Liver (tissue), 9 donors: ENCODE results near the gene NAP1L1. TPM values are rescaled to one million over a fixed set of nuclear protein-coding genes. Genes with fewer than 3 reads are reported as not detected.

ENCODE experiments used
- DNase-seq: peaks from one replicate; pipeline ENCODE4 v3.0.0-alpha.2; 2017; ENCODE audit warnings: low spot score
- H3K27ac ChIP-seq, 2 donors: one replicate each; pipeline ENCODE4 v1.7.0; 2013; ENCODE audit warnings: inconsistent platforms in 2 of 2, low read length in 2 of 2, control low read depth in 1 of 2, low read depth in 1 of 2, mild to moderate bottlenecking in 1 of 2
- H3K27me3 ChIP-seq, 4 donors: one replicate each; pipeline versions ENCODE4 v1.6.1 to v1.7.0; 2013; ENCODE audit warnings: low read length in 3 of 4, inconsistent platforms in 1 of 4, mild to moderate bottlenecking in 1 of 4, moderate library complexity in 1 of 4; ENCODE audit not compliant: control insufficient read depth in 4 of 4, insufficient read depth in 4 of 4
- H3K36me3 ChIP-seq, 4 donors: one replicate each; pipeline versions ENCODE4 v1.6.1 to v1.7.0; 2013; ENCODE audit warnings: low read length in 3 of 4, mild to moderate bottlenecking in 3 of 4, low read depth in 1 of 4, moderate library complexity in 1 of 4; ENCODE audit not compliant: control insufficient read depth in 4 of 4, insufficient read depth in 3 of 4
- H3K4me1 ChIP-seq, 4 donors: one replicate each; pipeline versions ENCODE4 v1.6.1 to v1.7.0; 2013; ENCODE audit warnings: low read length in 3 of 4, mild to moderate bottlenecking in 3 of 4, moderate library complexity in 1 of 4; ENCODE audit not compliant: control insufficient read depth in 4 of 4, insufficient read depth in 4 of 4
- H3K4me3 ChIP-seq, 3 donors: one replicate each; pipeline versions ENCODE4 v1.6.1 to v1.7.0; 2013; ENCODE audit warnings: low read length in 3 of 3, control low read depth in 1 of 3, low read depth in 1 of 3, mild to moderate bottlenecking in 1 of 3
- H3K9ac ChIP-seq, 2 donors: one replicate each; pipeline ENCODE4 v1.7.0; 2013; ENCODE audit warnings: low read length in 2 of 2, mild to moderate bottlenecking in 2 of 2, moderate library complexity in 2 of 2, control low read depth in 1 of 2, low read depth in 1 of 2
- H3K9me3 ChIP-seq, 4 donors: one replicate each; pipeline versions ENCODE4 v1.6.1 to v1.7.0; 2013; ENCODE audit warnings: low read length in 3 of 4; ENCODE audit not compliant: control insufficient read depth in 4 of 4
- EGR1 ChIP-seq, 2 donors: IDR thresholded peaks; 2 replicates each; pipeline ENCODE4 v1.6.1; 2016 to 2018; ENCODE audit warnings: antibody characterized with exemption in 2 of 2, low read depth in 2 of 2
- FOXA1 ChIP-seq: IDR thresholded peaks from 2 replicates; pipeline ENCODE4 v1.6.1; 2016; ENCODE audit warnings: antibody characterized with exemption
- FOXA2 ChIP-seq: IDR thresholded peaks from 2 replicates; pipeline ENCODE4 v1.6.1; 2016; ENCODE audit warnings: antibody characterized with exemption
- GABPA ChIP-seq, 2 donors: IDR thresholded peaks in 1 of 2; conservative IDR thresholded peaks in 1 of 2; 2 replicates each; pipeline ENCODE4 v1.6.1; 2016; ENCODE audit warnings: antibody characterized with exemption in 2 of 2, mild to moderate bottlenecking in 1 of 2, moderate library complexity in 1 of 2
- HNF4G ChIP-seq: IDR thresholded peaks from 2 replicates; pipeline ENCODE4 v1.6.1; 2016; ENCODE audit warnings: antibody characterized with exemption
- MAX ChIP-seq: IDR thresholded peaks from 2 replicates; pipeline ENCODE4 v1.6.1; 2016; ENCODE audit warnings: antibody characterized with exemption
- NR2F2 ChIP-seq: IDR thresholded peaks from 2 replicates; pipeline ENCODE4 v1.6.1; 2016; ENCODE audit warnings: antibody characterized with exemption
- RAD21 ChIP-seq, 2 donors: IDR thresholded peaks; 2 replicates each; pipeline ENCODE4 v1.6.1; 2016; ENCODE audit warnings: antibody characterized with exemption in 2 of 2, mild to moderate bottlenecking in 2 of 2
- RXRA ChIP-seq, 2 donors: IDR thresholded peaks; 2 replicates each; pipeline ENCODE4 v1.6.1; 2017 to 2018; ENCODE audit warnings: antibody characterized with exemption in 2 of 2, mild to moderate bottlenecking in 1 of 2
- SP1 ChIP-seq: IDR thresholded peaks from 2 replicates; pipeline ENCODE4 v1.6.1; 2018; ENCODE audit warnings: antibody characterized with exemption, mild to moderate bottlenecking
- YY1 ChIP-seq: IDR thresholded peaks from 2 replicates; pipeline ENCODE4 v1.6.1; 2016; ENCODE audit warnings: antibody characterized with exemption, mild to moderate bottlenecking
- WGBS: extraction: QIAGEN DNeasy Blood & Tissue Kit; methylation state at CpG from one replicate; pipeline ENCODE4 v1.1.7; 2013; 5-methylcytosine and 5-hydroxymethylcytosine counted together
- polyA plus RNA-seq, 2 donors: library from polyadenylated mRNA; stranded (reverse) in 1 of 2; unstranded in 1 of 2; fragments of 200-250 nt in 1 of 2; fragments of >200 nt in 1 of 2; fragmentation: Nextera tagmentation in 1 of 2; extraction: Ambion mirVana in 1 of 2; gene quantifications; one replicate each; pipeline versions ENCODE4 v1.2.1 to v1.2.3, GENCODE V29; 2013 to 2015
- total RNA-seq, 2 donors: library from RNA; depleted of rRNA; stranded (reverse); fragments of >200 nt; gene quantifications; one replicate each; pipeline ENCODE4 v1.2.3, GENCODE V29; 2014
- TF ChIP-seq, protein P1 (sequence below): fragments of 150-350 bp; IDR thresholded peaks from 2 replicates; pipeline ENCODE4 v1.5.1; 2017; ENCODE audit warnings: improper control_type of control experiment, low read depth, low read length; ENCODE audit not compliant: missing input control
- TF ChIP-seq, protein P2 (sequence below): IDR thresholded peaks from 2 replicates; pipeline ENCODE4 v1.6.1; 2016; ENCODE audit warnings: antibody characterized with exemption, mild to moderate bottlenecking
- donor health status: healthy.
- donor health status: healthy.
- donor health status: healthy.
- donor health status: healthy.
- donor health status: healthy.

The NAP1L1 gene
- total and polyA plus RNA-seq, 4 donors, result 36.6 to 74.7 (median 42.4) TPM

DNA sequence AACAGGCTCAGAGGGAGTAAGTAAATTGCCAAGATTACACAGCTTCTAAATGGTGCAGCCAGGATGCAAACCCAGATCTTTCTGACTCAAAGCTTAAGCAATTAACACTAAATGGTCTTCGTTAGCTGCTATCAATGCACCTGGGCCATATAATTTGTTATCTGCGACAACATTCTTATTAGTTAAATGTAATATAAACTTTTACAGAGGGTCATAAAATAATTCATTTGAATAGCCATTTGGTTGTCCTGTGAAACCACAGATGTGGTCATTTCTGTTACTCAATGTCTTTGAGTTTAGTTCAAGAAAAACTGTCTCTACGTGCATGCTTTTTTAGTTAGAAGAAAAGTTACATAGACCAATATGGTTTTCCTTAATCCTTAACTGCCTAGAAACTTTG is 22.1 kb upstream of the NAP1L1 start:
- no peak overlapping the region for H3K27ac ChIP-seq
- H3K4me1 ChIP-seq, result no peaks in the 10 kb centered on the region
- H3K27me3 ChIP-seq, result no peaks in the 10 kb centered on the region
- 56% methylated on average over 3 of the region's 3 CpGs for WGBS
- H3K36me3 ChIP-seq, result no peaks in the 10 kb centered on the region
- no peak overlapping the region for H3K9ac ChIP-seq
- TF ChIP-seq FOXA1, result no peak
- no peak for TF ChIP-seq YY1
- TF ChIP-seq, protein P1, sequence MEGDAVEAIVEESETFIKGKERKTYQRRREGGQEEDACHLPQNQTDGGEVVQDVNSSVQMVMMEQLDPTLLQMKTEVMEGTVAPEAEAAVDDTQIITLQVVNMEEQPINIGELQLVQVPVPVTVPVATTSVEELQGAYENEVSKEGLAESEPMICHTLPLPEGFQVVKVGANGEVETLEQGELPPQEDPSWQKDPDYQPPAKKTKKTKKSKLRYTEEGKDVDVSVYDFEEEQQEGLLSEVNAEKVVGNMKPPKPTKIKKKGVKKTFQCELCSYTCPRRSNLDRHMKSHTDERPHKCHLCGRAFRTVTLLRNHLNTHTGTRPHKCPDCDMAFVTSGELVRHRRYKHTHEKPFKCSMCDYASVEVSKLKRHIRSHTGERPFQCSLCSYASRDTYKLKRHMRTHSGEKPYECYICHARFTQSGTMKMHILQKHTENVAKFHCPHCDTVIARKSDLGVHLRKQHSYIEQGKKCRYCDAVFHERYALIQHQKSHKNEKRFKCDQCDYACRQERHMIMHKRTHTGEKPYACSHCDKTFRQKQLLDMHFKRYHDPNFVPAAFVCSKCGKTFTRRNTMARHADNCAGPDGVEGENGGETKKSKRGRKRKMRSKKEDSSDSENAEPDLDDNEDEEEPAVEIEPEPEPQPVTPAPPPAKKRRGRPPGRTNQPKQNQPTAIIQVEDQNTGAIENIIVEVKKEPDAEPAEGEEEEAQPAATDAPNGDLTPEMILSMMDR, result no peak
- TF ChIP-seq, protein P2, sequence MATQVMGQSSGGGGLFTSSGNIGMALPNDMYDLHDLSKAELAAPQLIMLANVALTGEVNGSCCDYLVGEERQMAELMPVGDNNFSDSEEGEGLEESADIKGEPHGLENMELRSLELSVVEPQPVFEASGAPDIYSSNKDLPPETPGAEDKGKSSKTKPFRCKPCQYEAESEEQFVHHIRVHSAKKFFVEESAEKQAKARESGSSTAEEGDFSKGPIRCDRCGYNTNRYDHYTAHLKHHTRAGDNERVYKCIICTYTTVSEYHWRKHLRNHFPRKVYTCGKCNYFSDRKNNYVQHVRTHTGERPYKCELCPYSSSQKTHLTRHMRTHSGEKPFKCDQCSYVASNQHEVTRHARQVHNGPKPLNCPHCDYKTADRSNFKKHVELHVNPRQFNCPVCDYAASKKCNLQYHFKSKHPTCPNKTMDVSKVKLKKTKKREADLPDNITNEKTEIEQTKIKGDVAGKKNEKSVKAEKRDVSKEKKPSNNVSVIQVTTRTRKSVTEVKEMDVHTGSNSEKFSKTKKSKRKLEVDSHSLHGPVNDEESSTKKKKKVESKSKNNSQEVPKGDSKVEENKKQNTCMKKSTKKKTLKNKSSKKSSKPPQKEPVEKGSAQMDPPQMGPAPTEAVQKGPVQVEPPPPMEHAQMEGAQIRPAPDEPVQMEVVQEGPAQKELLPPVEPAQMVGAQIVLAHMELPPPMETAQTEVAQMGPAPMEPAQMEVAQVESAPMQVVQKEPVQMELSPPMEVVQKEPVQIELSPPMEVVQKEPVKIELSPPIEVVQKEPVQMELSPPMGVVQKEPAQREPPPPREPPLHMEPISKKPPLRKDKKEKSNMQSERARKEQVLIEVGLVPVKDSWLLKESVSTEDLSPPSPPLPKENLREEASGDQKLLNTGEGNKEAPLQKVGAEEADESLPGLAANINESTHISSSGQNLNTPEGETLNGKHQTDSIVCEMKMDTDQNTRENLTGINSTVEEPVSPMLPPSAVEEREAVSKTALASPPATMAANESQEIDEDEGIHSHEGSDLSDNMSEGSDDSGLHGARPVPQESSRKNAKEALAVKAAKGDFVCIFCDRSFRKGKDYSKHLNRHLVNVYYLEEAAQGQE, result no peak
- no peak for TF ChIP-seq HNF4G
- TF ChIP-seq RXRA (IDR thresholded peaks at IDR 0.05), result no peak
- no peak for TF ChIP-seq MAX
- no peak for TF ChIP-seq SP1
- no peak for TF ChIP-seq NR2F2
- no peak for TF ChIP-seq EGR1 (IDR thresholded peaks at IDR 0.05; ENCODE audit: low read depth in 2 of 2)
- no peak for TF ChIP-seq FOXA2
- no peak for TF ChIP-seq RAD21 (IDR thresholded peaks at IDR 0.05)
- DNase-seq, result no peak
- no peak overlapping the region for H3K4me3 ChIP-seq
- no peaks in the 10 kb centered on the region for H3K9me3 ChIP-seq

- no peak overlapping the region for H3K9ac ChIP-seq
- TF ChIP-seq HNF4G (no peak), YY1 (no peak), FOXA1 (no peak), GABPA (IDR thresholded peaks at IDR 0.05 in 1 of 2, conservative IDR thresholded peaks at IDR 0.05 in 1 of 2) (no peak), NR2F2 (no peak), FOXA2 (no peak)
- no peak overlapping the region for H3K4me3 ChIP-seq
- H3K27me3 ChIP-seq, result no peaks in the 10 kb centered on the region
- no peaks in the 10 kb centered on the region for H3K36me3 ChIP-seq
- DNase-seq, result no peak
- H3K4me1 ChIP-seq, result no peaks in the 10 kb centered on the region
- no peak overlapping the region for H3K27ac ChIP-seq
- no peaks in the 10 kb centered on the region for H3K9me3 ChIP-seq
- 91% methylated on average over 1 of the region's 1 CpG for WGBS
Measured at GRCh38 chr12:76103958-76104357, 19.5 kb upstream of the NAP1L1 start.
